OCI-LY1 (cell line): Measurements from ENCODE around the gene LRG1.

ENCODE experiments used
- H2AFZ ChIP-seq: fragments of 200-600 bp; sonication (generic), shearing (Covaris generic); 2 replicates; pipeline ENCODE4 v1.6.0; 2014; ENCODE audit warnings: antibody characterized with exemption, mild to moderate bottlenecking, low read length
- H3F3A ChIP-seq: fragments of 200-600 bp; sonication (generic), shearing (Covaris generic); 2 replicates; pipeline ENCODE4 v1.6.0; 2014; ENCODE audit warnings: mild to moderate bottlenecking, antibody characterized with exemption, low read length, moderate library complexity; ENCODE audit not compliant: insufficient read depth
- H3K27ac ChIP-seq: fragments of 200-600 bp; sonication (generic); 2 replicates; pipeline ENCODE4 v1.5.1; 2014; ENCODE audit warnings: low read length, mixed run types, mild to moderate bottlenecking, low read depth; ENCODE audit not compliant: poor library complexity, severe bottlenecking
- H3K27me3 ChIP-seq: fragments of 200-600 bp; sonication (generic); 2 replicates; pipeline ENCODE4 v1.6.0; 2014; ENCODE audit warnings: antibody characterized with exemption, mild to moderate bottlenecking, low read length, moderate library complexity; ENCODE audit not compliant: insufficient read depth
- H3K36me3 ChIP-seq: fragments of 200-600 bp; sonication (generic); 2 replicates; pipeline ENCODE4 v1.6.1; 2014; ENCODE audit warnings: mild to moderate bottlenecking, antibody characterized with exemption, low read length, moderate library complexity, mixed read lengths; ENCODE audit not compliant: insufficient read depth
- H3K4me1 ChIP-seq: fragments of 200-600 bp; sonication (generic); 2 replicates; pipeline ENCODE4 v1.5.1; 2014; ENCODE audit warnings: mild to moderate bottlenecking, low read length, moderate library complexity; ENCODE audit not compliant: insufficient read depth, severe bottlenecking
- H3K4me2 ChIP-seq: fragments of 200-600 bp; sonication (generic), shearing (Covaris generic); 2 replicates; pipeline ENCODE4 v1.6.1; 2014; ENCODE audit warnings: low read length
- H3K4me3 ChIP-seq: fragments of 200-600 bp; sonication (generic); 2 replicates; pipeline ENCODE4 v1.5.1; 2014; ENCODE audit warnings: low read length, low read depth, mild to moderate bottlenecking, mixed read lengths; ENCODE audit not compliant: poor library complexity, severe bottlenecking
- H3K79me2 ChIP-seq: fragments of 200-600 bp; shearing (Covaris generic); 2 replicates; pipeline ENCODE4 v1.6.1; 2016; ENCODE audit warnings: mixed run types, low read length, mixed read lengths; ENCODE audit not compliant: insufficient read depth
- H3K9ac ChIP-seq: fragments of 200-600 bp; sonication (generic), shearing (Covaris generic); 2 replicates; pipeline ENCODE4 v1.6.1; 2014; ENCODE audit warnings: mild to moderate bottlenecking, low read length, mixed read lengths
- H3K9me2 ChIP-seq: fragments of 200-600 bp; sonication (generic), shearing (Covaris generic); 2 replicates; pipeline ENCODE4 v1.6.1; 2014; ENCODE audit warnings: low read depth, mild to moderate bottlenecking, low read length, mixed read lengths
- H3K9me3 ChIP-seq: fragments of 200-600 bp; shearing (Covaris generic); 2 replicates; pipeline ENCODE4 v1.6.1; 2014; ENCODE audit warnings: low read length, mixed read lengths
- H4K20me1 ChIP-seq: fragments of 200-600 bp; sonication (generic), shearing (Covaris generic); 2 replicates; pipeline ENCODE4 v1.6.0; 2016; ENCODE audit warnings: mild to moderate bottlenecking, low read length; ENCODE audit not compliant: insufficient read depth
- CTCF ChIP-seq: fragments of 200-600 bp; sonication (generic), shearing (Covaris generic); IDR thresholded peaks from 2 replicates; pipeline ENCODE4 v1.5.1; 2017; ENCODE audit warnings: mild to moderate bottlenecking, antibody characterized with exemption, low read length, moderate library complexity, mixed read lengths
- EZH2 ChIP-seq: fragments of 200-600 bp; sonication (generic), shearing (Covaris generic); IDR thresholded peaks from 2 replicates; pipeline ENCODE4 v1.8.0; 2017; ENCODE audit warnings: borderline replicate concordance, mixed run types, mild to moderate bottlenecking, antibody characterized with exemption, low read length, moderate library complexity, mixed read lengths

The LRG1 gene

GRCh38 chr19:4487572-4487971 is 52.3 kb downstream of the LRG1 start:
- Histone ChIP-seq H3K4me1 (no peaks in the 10 kb centered on the region), H3K27ac (no peak overlapping the region), H2AFZ (no peak overlapping the region), H3K27me3 (no peaks in the 10 kb centered on the region), H3K4me3 (no peak overlapping the region), H3K36me3 (peaks cover 49% of the 10 kb centered on the region), H3K4me2 (no peak overlapping the region), H3K79me2 (no peaks in the 10 kb centered on the region), H3K9ac (no peak overlapping the region), H3K9me3 (no peaks in the 10 kb centered on the region), H4K20me1 (no peaks in the 10 kb centered on the region), H3F3A (no peaks in the 10 kb centered on the region), H3K9me2 (no peaks in the 10 kb centered on the region)
- no peak for TF ChIP-seq EZH2
- no peak for TF ChIP-seq CTCF
